Measurements from ENCODE around the gene MRNIP.

GRCh38 chr5:179854356-179854755 lies 4.3 kb downstream of the MRNIP start:
- TF ChIP-seq CTCF (IDR thresholded peaks at IDR 0.05; ENCODE audit: low read depth, low read length, poor library complexity, severe bottlenecking): no peak
- no peak for TF ChIP-seq EZH2phosphoT487 (IDR thresholded peaks at IDR 0.05; ENCODE audit: borderline replicate concordance, low read length)
